Mesodermal cell (in vitro differentiated cells): Measurements from ENCODE around the gene ZFHX3.

Source experiments
- H3K27ac ChIP-seq: 2 replicates; pipeline ENCODE4 v1.7.0; 2013; ENCODE audit warnings: mild to moderate bottlenecking, low read depth, low read length, moderate library complexity; ENCODE audit not compliant: severe bottlenecking
- H3K36me3 ChIP-seq: 2 replicates; pipeline ENCODE4 v1.7.1; 2013; ENCODE audit warnings: mild to moderate bottlenecking, low read length, moderate library complexity; ENCODE audit not compliant: control insufficient read depth, insufficient read depth
- H3K4me1 ChIP-seq: one replicate; pipeline ENCODE4 v1.7.1; 2013; ENCODE audit warnings: mild to moderate bottlenecking, low read length; ENCODE audit not compliant: insufficient read depth, control insufficient read depth, poor library complexity, severe bottlenecking
- H3K4me3 ChIP-seq: 2 replicates; pipeline ENCODE4 v1.7.0; 2013; ENCODE audit warnings: low read length, control low read depth, mild to moderate bottlenecking; ENCODE audit not compliant: insufficient read depth, poor library complexity, severe bottlenecking; ENCODE audit errors: extremely low read depth
- H3K9me3 ChIP-seq: 2 replicates; pipeline ENCODE4 v1.7.1; 2013; ENCODE audit warnings: mild to moderate bottlenecking, low read length, moderate library complexity; ENCODE audit not compliant: control insufficient read depth
- WGBS, 2 experiments: methylation state at CpG; one replicate each; pipeline ENCODE4 v1.1.5; 2013; ENCODE audit warnings: missing lambda C conversion rate in 2 of 2; ENCODE audit not compliant: insufficient coverage in 2 of 2; 5-methylcytosine and 5-hydroxymethylcytosine counted together

Gene ZFHX3

DNA sequence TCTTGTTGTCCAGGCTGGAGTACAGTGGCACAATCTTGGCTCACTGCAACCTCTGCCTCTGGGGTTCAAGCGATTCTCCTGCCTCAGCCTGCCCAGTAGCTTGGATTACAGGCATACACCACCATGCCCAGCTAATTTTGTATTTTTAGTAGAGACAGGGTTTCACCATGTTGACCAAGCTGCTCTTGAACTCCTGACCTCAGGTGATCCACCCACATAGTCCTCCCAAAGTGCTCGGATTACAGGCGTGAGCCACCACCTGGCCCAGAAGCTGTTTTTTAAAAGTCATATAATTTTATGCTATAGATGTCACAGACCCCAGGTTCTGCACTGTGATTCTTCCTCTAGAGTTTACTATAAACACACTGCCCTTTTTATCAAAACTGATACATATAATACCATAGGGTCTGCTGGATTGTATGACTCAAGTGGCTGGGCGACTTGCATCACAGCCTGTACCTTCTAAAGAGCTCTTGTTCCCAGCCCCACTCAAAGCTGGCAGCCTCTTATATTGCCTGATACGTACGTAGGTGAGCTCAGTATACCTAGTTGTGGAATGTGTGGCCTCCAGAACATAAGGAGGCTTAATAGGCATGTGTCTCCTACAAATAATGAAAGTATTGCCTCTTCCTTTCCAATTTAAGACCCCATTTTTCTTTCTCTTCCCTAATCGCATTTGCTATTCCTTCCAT, 295.8 kb downstream of the ZFHX3 start:
- H3K36me3 ChIP-seq = no peaks in the 10 kb centered on the region
- 84% methylated on average over 3 of the region's 7 CpGs; no CpG with 5 or more reads in 1 of the 2 experiments for WGBS, 2 experiments
- no peak overlapping the region for H3K27ac ChIP-seq
- no peaks in the 10 kb centered on the region for H3K9me3 ChIP-seq
- H3K4me3 ChIP-seq = no peak overlapping the region
- H3K4me1 ChIP-seq = no peaks in the 10 kb centered on the region

GRCh38 chr16:72751076-72751475, 296.9 kb downstream of the ZFHX3 start:
- 94 to 100% methylated on average over 2 to 3 of the region's 3 CpGs for WGBS, 2 experiments
- H3K4me3 ChIP-seq = no peak overlapping the region

GRCh38 chr16:72749091-72749490, 298.8 kb downstream of the ZFHX3 start:
- Histone ChIP-seq H3K36me3 (no peaks in the 10 kb centered on the region), H3K4me1 (no peaks in the 10 kb centered on the region), H3K27ac (no peak overlapping the region), H3K9me3 (no peaks in the 10 kb centered on the region), H3K4me3 (no peak overlapping the region)

More at GRCh38 chr16:72751076-72751475, 296.9 kb downstream of the ZFHX3 start:
- no peak overlapping the region for H3K27ac ChIP-seq
- no peaks in the 10 kb centered on the region for H3K4me1 ChIP-seq
- no peaks in the 10 kb centered on the region for H3K9me3 ChIP-seq
- no peaks in the 10 kb centered on the region for H3K36me3 ChIP-seq

DNA sequence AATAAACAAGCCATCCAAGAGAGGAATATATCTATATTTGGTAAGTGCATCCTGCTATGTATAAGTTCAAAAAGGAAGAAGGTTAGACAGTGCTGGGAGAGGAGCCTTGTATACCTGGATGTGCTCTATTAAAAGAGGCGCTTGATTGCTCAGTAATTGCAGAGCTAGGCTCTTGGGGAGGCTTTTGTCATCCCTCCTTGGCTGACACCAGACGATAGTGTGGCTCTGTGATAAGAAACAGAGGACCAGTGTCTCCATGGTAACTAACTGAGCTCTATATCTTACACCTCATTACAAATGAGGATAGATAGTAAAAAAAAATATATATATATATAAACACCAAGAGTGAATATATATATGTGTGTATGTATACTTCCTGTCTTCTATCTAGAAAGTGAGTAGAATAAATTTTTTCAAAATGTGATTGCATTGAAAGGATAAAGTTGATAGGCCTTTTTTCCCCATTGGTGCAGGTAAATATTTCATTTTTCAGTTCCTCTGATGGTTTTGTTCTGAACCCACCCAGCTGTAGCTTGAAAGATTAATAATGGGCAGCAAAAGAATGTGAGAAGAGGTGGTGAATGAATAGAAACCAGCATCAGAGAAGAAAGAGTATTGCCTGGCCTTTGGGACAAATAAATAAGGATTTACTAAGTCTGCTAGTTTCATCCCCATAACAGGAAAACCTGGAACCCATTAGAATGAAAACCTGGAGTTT, 303.7 kb downstream of the ZFHX3 start:
- Histone ChIP-seq H3K4me1 (peaks cover 10% of the 10 kb centered on the region), H3K4me3 (no peak overlapping the region), H3K36me3 (no peaks in the 10 kb centered on the region), H3K9me3 (no peaks in the 10 kb centered on the region), H3K27ac (no peak overlapping the region)
- WGBS, 2 experiments = 86 to 88% methylated on average over 1 of the region's 2 CpGs

DNA sequence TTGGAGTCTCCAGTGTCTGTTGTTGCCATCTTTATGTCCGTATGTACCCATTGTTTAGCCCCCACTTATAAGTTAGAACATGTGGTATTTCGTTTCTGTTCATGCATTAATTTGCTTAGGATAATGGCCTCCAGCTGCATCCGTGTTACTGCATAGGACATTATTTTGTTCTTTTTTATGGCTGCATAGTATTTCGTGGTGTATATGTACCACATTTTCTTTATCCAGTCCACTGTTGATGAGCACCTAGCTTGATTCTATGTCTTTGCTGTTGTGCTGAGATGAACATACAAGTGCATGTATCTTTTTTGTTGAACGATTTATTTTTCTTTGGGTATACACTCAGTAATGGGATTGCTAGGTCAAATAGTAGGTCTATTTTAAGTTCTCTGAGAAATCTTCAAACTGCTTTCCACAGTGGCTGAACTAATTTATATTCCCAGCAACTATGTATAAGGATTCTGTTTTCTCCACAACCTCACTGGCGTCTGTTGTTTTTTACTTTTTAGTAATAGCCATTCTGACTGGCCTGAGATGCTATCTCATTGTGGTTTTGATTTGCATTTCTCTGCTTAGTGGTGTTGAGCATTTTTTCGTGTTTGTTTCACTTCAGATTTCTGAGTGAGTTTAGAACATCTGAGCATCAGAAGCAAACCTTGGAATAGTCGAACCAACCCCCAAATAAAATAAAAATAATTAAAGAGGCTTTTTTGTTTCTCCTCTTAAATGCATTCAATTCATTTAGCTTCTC, 304.7 kb downstream of the ZFHX3 start:
- Histone ChIP-seq H3K36me3 (no peaks in the 10 kb centered on the region), H3K4me3 (no peak overlapping the region), H3K4me1 (peaks cover 14% of the 10 kb centered on the region), H3K9me3 (no peaks in the 10 kb centered on the region), H3K27ac (no peak overlapping the region)
- 67 to 90% methylated on average over 1 to 2 of the region's 8 CpGs for WGBS, 2 experiments

GRCh38 chr16:72740347-72740746, 307.6 kb downstream of the ZFHX3 start:
- no peak overlapping the region for H3K4me3 ChIP-seq
- H3K27ac ChIP-seq = no peak overlapping the region
- H3K4me1 ChIP-seq = peaks cover 14% of the 10 kb centered on the region
- no peaks in the 10 kb centered on the region for H3K9me3 ChIP-seq
- no peaks in the 10 kb centered on the region for H3K36me3 ChIP-seq
- 80 to 82% methylated on average over 1 to 2 of the region's 2 CpGs for WGBS, 2 experiments

GRCh38 chr16:72739577-72739976, 308.4 kb downstream of the ZFHX3 start:
- no CpG with 5 or more reads among the region's 1 CpG for WGBS, 2 experiments
- H3K27ac ChIP-seq = peak overlapping the region; percentile 62

DNA sequence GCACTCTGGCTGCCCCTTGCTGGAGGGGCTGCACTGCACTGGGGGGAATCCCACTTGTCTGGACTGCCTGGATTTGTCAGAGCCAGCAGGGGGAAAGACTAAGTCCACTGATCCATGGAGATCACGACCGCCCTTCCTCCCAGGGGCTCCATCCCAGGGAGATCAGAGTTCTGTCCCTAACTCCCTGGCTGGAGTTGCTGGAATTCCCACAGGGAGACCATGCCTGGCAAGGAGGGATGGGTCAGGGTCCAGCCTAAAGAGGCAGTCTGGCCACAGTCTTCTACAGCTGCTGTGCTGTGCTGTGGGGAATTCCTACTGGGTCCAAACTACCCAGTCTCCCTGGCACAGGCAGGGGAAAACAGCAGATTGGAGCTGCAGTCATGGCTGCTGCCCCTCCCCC, 311.9 kb downstream of the ZFHX3 start:
- Histone ChIP-seq H3K27ac (no peak overlapping the region), H3K4me1 (peaks cover 14% of the 10 kb centered on the region), H3K9me3 (peaks cover 8% of the 10 kb centered on the region), H3K36me3 (no peaks in the 10 kb centered on the region), H3K4me3 (no peak overlapping the region)
- 75 to 94% methylated on average over 2 of the region's 2 CpGs for WGBS, 2 experiments

More at GRCh38 chr16:72739577-72739976, 308.4 kb downstream of the ZFHX3 start:
- H3K36me3 ChIP-seq = no peaks in the 10 kb centered on the region
- no peak overlapping the region for H3K4me3 ChIP-seq
- H3K4me1 ChIP-seq = peaks cover 14% of the 10 kb centered on the region
- H3K9me3 ChIP-seq = peaks cover 7% of the 10 kb centered on the region
